ENCODE data around the gene KCTD5.

The KCTD5 gene

GRCh38 chr16:2742323-2743006, 60.1 kb downstream of the KCTD5 start:
- Mint-ChIP-seq H3K4me3 (no peak overlapping the region), H3K27ac (no peak overlapping the region), H3K27me3 (no peaks in the 10 kb centered on the region)

GRCh38 chr16:2743007-2743810, 60.9 kb downstream of the KCTD5 start:
- no peak overlapping the region for H3K4me3 Mint-ChIP-seq
- H3K9me3 Mint-ChIP-seq, result no peaks in the 10 kb centered on the region
- no peaks in the 10 kb centered on the region for H3K4me1 Mint-ChIP-seq
- H3K27ac Mint-ChIP-seq, result no peak overlapping the region
- no peaks in the 10 kb centered on the region for H3K36me3 Mint-ChIP-seq
- no peaks in the 10 kb centered on the region for H3K27me3 Mint-ChIP-seq

More at GRCh38 chr16:2742323-2743006, 60.1 kb downstream of the KCTD5 start:
- no peaks in the 10 kb centered on the region for H3K9me3 Mint-ChIP-seq
- H3K36me3 Mint-ChIP-seq, result no peaks in the 10 kb centered on the region
- H3K4me1 Mint-ChIP-seq, result no peaks in the 10 kb centered on the region

- Mint-ChIP-seq H3K4me3 (no peak overlapping the region), H3K9me3 (no peaks in the 10 kb centered on the region), H3K4me1 (no peaks in the 10 kb centered on the region), H3K27ac (no peak overlapping the region), H3K36me3 (no peaks in the 10 kb centered on the region), H3K27me3 (no peaks in the 10 kb centered on the region)
Observed at GRCh38 chr16:2744711-2745110, 62.4 kb downstream of the KCTD5 start.

GRCh38 chr16:2745116-2745890, 63.0 kb downstream of the KCTD5 start:
- Mint-ChIP-seq H3K4me1 (no peaks in the 10 kb centered on the region), H3K4me3 (no peak overlapping the region), H3K36me3 (no peaks in the 10 kb centered on the region), H3K9me3 (no peaks in the 10 kb centered on the region), H3K27me3 (no peaks in the 10 kb centered on the region), H3K27ac (no peak overlapping the region)

GRCh38 chr16:2745961-2746360, 63.6 kb downstream of the KCTD5 start:
- H3K27ac Mint-ChIP-seq, result no peak overlapping the region
- no peaks in the 10 kb centered on the region for H3K27me3 Mint-ChIP-seq
- H3K4me3 Mint-ChIP-seq, result no peak overlapping the region
- H3K36me3 Mint-ChIP-seq, result no peaks in the 10 kb centered on the region
- H3K9me3 Mint-ChIP-seq, result no peaks in the 10 kb centered on the region
- no peaks in the 10 kb centered on the region for H3K4me1 Mint-ChIP-seq

- no peaks in the 10 kb centered on the region for H3K27me3 Mint-ChIP-seq
- H3K9me3 Mint-ChIP-seq, result no peaks in the 10 kb centered on the region
- H3K4me1 Mint-ChIP-seq, result peaks cover 9% of the 10 kb centered on the region
- peaks cover 6% of the 10 kb centered on the region for H3K36me3 Mint-ChIP-seq
- H3K27ac Mint-ChIP-seq, result no peak overlapping the region
- no peak overlapping the region for H3K4me3 Mint-ChIP-seq
Observed at GRCh38 chr16:2748757-2749455, 66.6 kb downstream of the KCTD5 start.

GRCh38 chr16:2749476-2749875, 67.2 kb downstream of the KCTD5 start:
- Mint-ChIP-seq H3K9me3 (no peaks in the 10 kb centered on the region), H3K36me3 (peaks cover 12% of the 10 kb centered on the region), H3K4me3 (no peak overlapping the region), H3K27ac (no peak overlapping the region), H3K4me1 (peaks cover 14% of the 10 kb centered on the region), H3K27me3 (no peaks in the 10 kb centered on the region)

GRCh38 chr16:2749936-2750335, 67.6 kb downstream of the KCTD5 start:
- Mint-ChIP-seq H3K4me3 (no peak overlapping the region), H3K27me3 (no peaks in the 10 kb centered on the region), H3K4me1 (peaks cover 19% of the 10 kb centered on the region), H3K36me3 (peaks cover 12% of the 10 kb centered on the region), H3K9me3 (no peaks in the 10 kb centered on the region), H3K27ac (no peak overlapping the region)

GRCh38 chr16:2751577-2752034, 69.3 kb downstream of the KCTD5 start:
- no peaks in the 10 kb centered on the region for H3K9me3 Mint-ChIP-seq
- H3K27ac Mint-ChIP-seq, result peak overlapping the region; percentile 98
- peaks cover 34% of the 10 kb centered on the region for H3K4me1 Mint-ChIP-seq
- no peaks in the 10 kb centered on the region for H3K27me3 Mint-ChIP-seq
- peaks cover 14% of the 10 kb centered on the region for H3K36me3 Mint-ChIP-seq
- H3K4me3 Mint-ChIP-seq, result peak overlapping the region; percentile 94

GRCh38 chr16:2752035-2752849, 69.9 kb downstream of the KCTD5 start, which contains the start of gene SRRM2:
Gene SRRM2, plus strand, starts transcription at chr16:2752638. Its CDS starts 3,727 bp downstream, at chr16:2756365.
- peak within 1 kb of the TSS; percentile 98 for H3K27ac Mint-ChIP-seq
- peaks cover 40% of the 10 kb centered on the region for H3K4me1 Mint-ChIP-seq
- H3K9me3 Mint-ChIP-seq, result no peaks in the 10 kb centered on the region
- H3K4me3 Mint-ChIP-seq, result peak within 1 kb of the TSS; percentile 99
- H3K36me3 Mint-ChIP-seq, result peaks cover 16% of the 10 kb centered on the region
- no peaks in the 10 kb centered on the region for H3K27me3 Mint-ChIP-seq

GRCh38 chr16:2752850-2753732, 70.8 kb downstream of the KCTD5 start:
- peak overlapping the region; percentile 99 for H3K4me3 Mint-ChIP-seq
- H3K4me1 Mint-ChIP-seq, result peaks cover 47% of the 10 kb centered on the region
- H3K36me3 Mint-ChIP-seq, result peaks cover 18% of the 10 kb centered on the region
- no peaks in the 10 kb centered on the region for H3K9me3 Mint-ChIP-seq
- peak overlapping the region; percentile 97 for H3K27ac Mint-ChIP-seq
- H3K27me3 Mint-ChIP-seq, result no peaks in the 10 kb centered on the region

- H3K4me1 Mint-ChIP-seq, result peaks cover 52% of the 10 kb centered on the region
- H3K4me3 Mint-ChIP-seq, result peak overlapping the region; percentile 99
- H3K27ac Mint-ChIP-seq, result peak overlapping the region; percentile 97
- H3K36me3 Mint-ChIP-seq, result peaks cover 20% of the 10 kb centered on the region
- H3K9me3 Mint-ChIP-seq, result no peaks in the 10 kb centered on the region
- H3K27me3 Mint-ChIP-seq, result no peaks in the 10 kb centered on the region
Observed at GRCh38 chr16:2753733-2754020, 71.4 kb downstream of the KCTD5 start.

GRCh38 chr16:2755158-2755557, 72.8 kb downstream of the KCTD5 start:
- Mint-ChIP-seq H3K36me3 (peaks cover 23% of the 10 kb centered on the region), H3K4me3 (peak overlapping the region; percentile 99), H3K9me3 (no peaks in the 10 kb centered on the region), H3K27ac (peak overlapping the region; percentile 79), H3K4me1 (peaks cover 63% of the 10 kb centered on the region), H3K27me3 (no peaks in the 10 kb centered on the region)
